Measurements from ENCODE around the gene EREG. TPM values are rescaled to one million over a fixed set of nuclear protein-coding genes. Genes with fewer than 3 reads are reported as not detected.

The EREG gene
- total and polyA plus RNA-seq, 2 of the 8 experiments (the other 6 are each of a cell fraction or from before 2014, with no cell fraction given), result not detected

GRCh38 chr4:74378573-74378972 lies 13.6 kb downstream of the EREG start (continued):
- TF ChIP-seq, protein P1, sequence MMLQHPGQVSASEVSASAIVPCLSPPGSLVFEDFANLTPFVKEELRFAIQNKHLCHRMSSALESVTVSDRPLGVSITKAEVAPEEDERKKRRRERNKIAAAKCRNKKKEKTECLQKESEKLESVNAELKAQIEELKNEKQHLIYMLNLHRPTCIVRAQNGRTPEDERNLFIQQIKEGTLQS (IDR thresholded peaks at IDR 0.05; ENCODE audit: insufficient read depth, low read depth, low read length), result no peak
- TF ChIP-seq BCL11A (IDR thresholded peaks at IDR 0.05; ENCODE audit: low read depth in 2 of 2, low read length in 2 of 2) (no peak), RAD21 (IDR thresholded peaks at IDR 0.05 in 1 of 2, conservative IDR thresholded peaks at IDR 0.05 in 1 of 2; ENCODE audit: low read depth in 2 of 2, low read length in 2 of 2) (no peak), GABPA (IDR thresholded peaks at IDR 0.05; ENCODE audit: borderline replicate concordance, insufficient read depth, low read length) (no peak), TEAD4 (IDR thresholded peaks at IDR 0.05; ENCODE audit: low read depth, low read length) (no peak), RNF2 (IDR thresholded peaks at IDR 0.05; ENCODE audit: borderline replicate concordance, low read depth, low read length, missing control alignments, poor library complexity, severe bottlenecking) (no peak), HDAC2 (IDR thresholded peaks at IDR 0.05; ENCODE audit: borderline replicate concordance in 1 of 2, low read depth in 2 of 2, low read length in 2 of 2) (no peak)
